Colonic mucosa (tissue), 4 donors: Measurements from ENCODE around the gene LGI1. TPM values are rescaled to one million over a fixed set of nuclear protein-coding genes. Genes with fewer than 3 reads are reported as not detected.

Experiments used
- DNase-seq: peaks from one replicate; pipeline ENCODE4 v3.0.0-alpha.2; 2020
- H3K27ac ChIP-seq: fragments of 200-600 bp; one replicate; pipeline ENCODE4 v1.8.0; 2021
- H3K27me3 ChIP-seq: fragments of 200-600 bp; one replicate; pipeline ENCODE4 v1.8.0; 2021
- H3K36me3 ChIP-seq: fragments of 200-600 bp; one replicate; pipeline ENCODE4 v1.8.0; 2021
- H3K4me1 ChIP-seq: fragments of 200-600 bp; one replicate; pipeline ENCODE4 v1.8.0; 2021; ENCODE audit warnings: mild to moderate bottlenecking
- H3K4me3 ChIP-seq: fragments of 200-600 bp; one replicate; pipeline ENCODE4 v1.8.0; 2021
- H3K9ac ChIP-seq, 2 donors: one replicate each; pipeline ENCODE4 v1.7.0; 2013; ENCODE audit warnings: control low read depth in 2 of 2, low read depth in 2 of 2, low read length in 2 of 2
- H3K9me3 ChIP-seq: fragments of 200-600 bp; one replicate; pipeline ENCODE4 v1.8.0; 2021
- CTCF ChIP-seq: fragments of 200-600 bp; IDR thresholded peaks from one replicate; pipeline ENCODE4 v1.8.0; 2022; ENCODE audit warnings: antibody characterized with exemption, mild to moderate bottlenecking
- intact Hi-C: fragments of 100-400 bp; cut with DNase I; formaldehyde crosslinking; loops from one replicate; pipeline ENCODE4 v1.14.1; 2022
- total RNA-seq, 2 donors: library from RNA; stranded (reverse); fragmentation: NEBNext Ultra II Directional in 1 of 2; extraction: Animal tissue kit (Norgen Biotek cat#: 25700) in 1 of 2; gene quantifications; one replicate each; pipeline ENCODE4 v1.2.1, GENCODE V29; 2021
- donor health status: healthy.
- donor health status: DM: no; HTN: no; CAD: no.
- donor health status: DM: no; HTN: no; CAD: no.

LGI1 gene
- total RNA-seq, 2 donors from 2014 or later = 0.47 to 0.98 TPM

GRCh38 chr10:93758891-93759410 is 1.2 kb downstream of the LGI1 start:
- DNase-seq = no peak
- no peak overlapping the region for H3K4me3 ChIP-seq
- no peak for TF ChIP-seq CTCF
- no peak overlapping the region for H3K27ac ChIP-seq
- intact Hi-C loops = no loop called here
- no peak overlapping the region for H3K9ac ChIP-seq
- peaks cover 4% of the 10 kb centered on the region for H3K27me3 ChIP-seq
- H3K36me3 ChIP-seq = no peaks in the 10 kb centered on the region
- H3K4me1 ChIP-seq = no peaks in the 10 kb centered on the region
- H3K9me3 ChIP-seq = no peaks in the 10 kb centered on the region

DNA sequence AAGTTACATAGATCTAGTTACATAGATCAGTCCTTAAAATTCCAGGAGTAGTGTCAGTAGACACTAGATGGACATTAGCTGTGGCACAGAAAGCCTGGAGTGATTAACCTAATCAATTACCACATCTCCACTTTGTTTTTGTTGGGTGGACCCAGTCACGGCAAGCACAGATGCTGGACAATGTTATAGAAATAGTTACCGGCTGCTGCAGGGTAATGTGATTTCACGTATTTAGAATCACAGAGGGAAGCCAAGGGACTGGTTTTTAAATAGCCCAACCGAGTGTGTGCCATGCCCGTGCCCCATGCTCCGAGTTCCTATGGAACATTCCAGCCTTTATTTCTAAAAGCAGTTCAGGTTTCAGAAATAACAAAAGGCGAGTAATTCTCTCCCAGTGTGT is 2.8 kb downstream of the LGI1 start:
- no peaks in the 10 kb centered on the region for H3K4me1 ChIP-seq
- H3K9ac ChIP-seq = no peak overlapping the region
- no peak for TF ChIP-seq CTCF
- no peak overlapping the region for H3K27ac ChIP-seq
- DNase-seq = no peak
- intact Hi-C loops = no loop called here
- no peaks in the 10 kb centered on the region for H3K36me3 ChIP-seq
- H3K4me3 ChIP-seq = no peak overlapping the region
- H3K9me3 ChIP-seq = no peaks in the 10 kb centered on the region
- H3K27me3 ChIP-seq = peaks cover 4% of the 10 kb centered on the region

- TF ChIP-seq CTCF = no peak
- peaks cover 4% of the 10 kb centered on the region for H3K27me3 ChIP-seq
- H3K4me3 ChIP-seq = no peak overlapping the region
- no peak for DNase-seq
- intact Hi-C loops = no loop called here
- H3K36me3 ChIP-seq = no peaks in the 10 kb centered on the region
- H3K9ac ChIP-seq = no peak overlapping the region
- no peaks in the 10 kb centered on the region for H3K4me1 ChIP-seq
- no peak overlapping the region for H3K27ac ChIP-seq
- H3K9me3 ChIP-seq = no peaks in the 10 kb centered on the region
Measured at GRCh38 chr10:93762979-93763391, 5.2 kb downstream of the LGI1 start.

GRCh38 chr10:93766918-93767317 is 9.2 kb downstream of the LGI1 start:
- intact Hi-C loops = no loop called here
- no peak overlapping the region for H3K9ac ChIP-seq
- H3K4me1 ChIP-seq = no peaks in the 10 kb centered on the region
- no peak for TF ChIP-seq CTCF
- no peaks in the 10 kb centered on the region for H3K9me3 ChIP-seq
- H3K4me3 ChIP-seq = no peak overlapping the region
- no peak for DNase-seq
- no peak overlapping the region for H3K27ac ChIP-seq
- H3K36me3 ChIP-seq = no peaks in the 10 kb centered on the region
- H3K27me3 ChIP-seq = peaks cover under 1% of the 10 kb centered on the region

DNA sequence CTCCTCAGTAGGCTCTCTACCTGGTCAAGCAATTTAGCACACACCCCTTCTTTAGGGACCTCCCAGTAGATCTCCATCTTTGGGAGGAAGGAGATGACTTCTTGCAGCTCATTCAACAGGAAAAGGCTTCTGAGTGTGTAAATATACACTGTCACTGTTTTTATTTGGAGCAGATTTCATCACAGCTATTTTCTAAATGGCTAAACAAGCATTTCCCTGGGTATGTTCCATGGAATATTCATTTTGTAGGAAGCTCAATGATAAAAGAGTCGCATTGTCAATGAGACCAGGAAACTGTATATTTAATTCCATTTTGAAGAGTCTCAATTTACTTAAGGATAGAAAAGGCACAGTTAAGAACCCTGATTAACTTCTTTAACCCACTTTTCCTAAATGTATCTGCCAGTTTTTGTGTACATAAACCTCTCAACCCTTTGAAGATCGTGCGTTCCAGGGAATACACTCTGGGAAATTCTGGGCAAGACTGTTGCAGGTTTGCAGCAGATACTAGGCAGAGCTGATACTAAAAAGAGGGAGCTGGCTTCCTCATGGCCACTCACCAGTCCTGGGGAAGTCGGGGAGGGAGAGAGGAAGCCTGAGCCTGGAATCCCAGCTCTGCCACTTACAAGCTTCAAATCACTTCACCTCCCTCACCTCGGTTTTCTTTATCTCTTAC is 10.1 kb downstream of the LGI1 start:
- H3K4me3 ChIP-seq = no peak overlapping the region
- no peaks in the 10 kb centered on the region for H3K4me1 ChIP-seq
- no peak for TF ChIP-seq CTCF
- H3K36me3 ChIP-seq = no peaks in the 10 kb centered on the region
- intact Hi-C loops = no loop called here
- H3K27ac ChIP-seq = no peak overlapping the region
- no peak overlapping the region for H3K9ac ChIP-seq
- no peaks in the 10 kb centered on the region for H3K9me3 ChIP-seq
- no peak for DNase-seq
- no peaks in the 10 kb centered on the region for H3K27me3 ChIP-seq
